BLaER1 (cell line): Measurements from ENCODE around the gene HS3ST2.
A peak's percentile ranks its signal among the peaks of the same experiment; 100 is the strongest.
"Not testable (repeated sequence)": the region's sequence is repeated elsewhere in the genome, so short reads cannot be mapped to it uniquely, and the experiment has no call there.

Experiments used
- H3K27ac ChIP-seq: shearing (Covaris generic); formaldehyde crosslinking; 2 replicates; pipeline ENCODE4 v1.8.1; 2022
- H3K27me3 ChIP-seq: shearing (Covaris generic); formaldehyde crosslinking; 2 replicates; pipeline ENCODE4 v1.8.1; 2022
- H3K36me3 ChIP-seq: shearing (Covaris generic); formaldehyde crosslinking; 2 replicates; pipeline ENCODE4 v1.8.1; 2022
- H3K4me1 ChIP-seq: shearing (Covaris generic); formaldehyde crosslinking; 2 replicates; pipeline ENCODE4 v1.8.1; 2022
- H3K4me2 ChIP-seq: shearing (Covaris generic); formaldehyde crosslinking; 2 replicates; pipeline ENCODE4 v1.8.1; 2022
- H3K4me3 ChIP-seq: shearing (Covaris generic); formaldehyde crosslinking; 2 replicates; pipeline ENCODE4 v1.8.1; 2022
- H3K9ac ChIP-seq: shearing (Covaris generic); formaldehyde crosslinking; 2 replicates; pipeline ENCODE4 v1.8.1; 2022
- H3K9me3 ChIP-seq: shearing (Covaris generic); formaldehyde crosslinking; 2 replicates; pipeline ENCODE4 v1.8.1; 2022
- H4K20me1 ChIP-seq: shearing (Covaris generic); formaldehyde crosslinking; 2 replicates; pipeline ENCODE4 v1.8.1; 2022
- Cebpa-rat ChIP-seq: shearing (Covaris generic); IDR thresholded peaks from 2 replicates; pipeline ENCODE4 v1.8.1; 2022

Gene HS3ST2

DNA sequence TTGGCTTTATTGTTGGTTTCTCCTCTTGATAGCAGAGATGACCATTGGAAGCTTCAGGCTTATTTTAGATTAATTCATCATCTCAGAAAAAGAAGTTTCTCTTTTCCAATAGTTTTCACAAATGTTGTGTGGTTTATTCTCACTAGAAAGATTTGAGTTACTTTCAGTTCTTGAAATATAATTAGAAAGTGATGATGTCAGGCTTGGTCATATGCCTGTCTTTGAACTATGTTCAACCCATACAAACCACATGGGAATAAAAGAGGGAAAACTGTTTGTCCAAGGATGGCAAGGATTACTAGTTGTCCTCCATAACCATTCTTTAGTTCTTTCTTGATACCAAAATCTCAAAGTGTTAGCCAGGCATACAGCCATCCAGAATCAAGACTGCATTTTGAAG, 3.7 kb upstream of the HS3ST2 start:
- Histone ChIP-seq H3K4me2 (peak overlapping the region; percentile 21; the same call in 1 of the 2 replicates), H3K27ac (no peak overlapping the region), H3K27me3 (no peaks in the 10 kb centered on the region), H3K9me3 (peaks cover 23% of the 10 kb centered on the region), H3K4me3 (no peak overlapping the region), H4K20me1 (no peaks in the 10 kb centered on the region), H3K36me3 (no peaks in the 10 kb centered on the region), H3K4me1 (peaks cover 12% of the 10 kb centered on the region), H3K9ac (no peak overlapping the region)
- no peak for TF ChIP-seq Cebpa-rat

DNA sequence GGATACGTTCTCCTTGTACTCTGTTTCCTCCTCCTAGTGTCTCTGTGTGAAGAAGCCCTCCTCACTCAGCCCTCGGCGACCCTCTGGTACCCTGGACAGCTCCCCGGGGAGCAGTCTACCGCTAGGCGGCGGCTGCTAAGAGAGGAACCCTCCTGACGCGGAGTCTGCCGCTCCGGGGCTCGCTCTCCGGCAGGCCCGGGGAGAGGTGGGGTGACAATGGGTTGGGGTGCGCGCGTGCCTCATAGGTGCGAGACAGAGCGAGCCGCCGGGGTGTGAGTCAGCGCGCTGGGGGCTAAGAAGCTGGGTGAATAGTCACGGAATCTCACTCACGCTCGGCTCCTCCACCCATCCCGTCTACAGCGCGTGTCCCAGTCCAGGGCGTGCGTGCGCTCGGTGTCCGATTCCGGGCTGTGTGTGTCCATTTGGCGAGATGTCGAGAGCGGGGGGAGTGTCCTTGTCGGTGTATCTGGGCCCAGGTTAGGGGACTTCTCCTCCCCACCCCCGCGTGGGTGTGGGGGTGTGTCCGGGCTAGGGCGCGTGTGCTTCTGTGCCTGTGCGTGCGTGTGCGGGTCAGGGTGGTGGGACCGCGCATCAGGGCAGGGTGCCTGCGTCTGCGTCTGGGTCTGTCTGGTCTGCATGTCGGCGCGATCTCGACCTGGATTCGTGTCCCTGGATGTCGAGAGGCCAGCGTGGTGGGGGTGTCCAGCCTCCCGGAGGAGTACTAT, 577 bp upstream of the HS3ST2 start:
- Histone ChIP-seq H3K4me3 (no peak overlapping the region), H3K27me3 (no peaks in the 10 kb centered on the region), H4K20me1 (no peaks in the 10 kb centered on the region), H3K4me1 (peaks cover 20% of the 10 kb centered on the region), H3K9ac (no peak overlapping the region), H3K27ac (no peak overlapping the region), H3K36me3 (no peaks in the 10 kb centered on the region), H3K9me3 (peaks cover 23% of the 10 kb centered on the region), H3K4me2 (no peak overlapping the region)
- TF ChIP-seq Cebpa-rat: no peak

DNA sequence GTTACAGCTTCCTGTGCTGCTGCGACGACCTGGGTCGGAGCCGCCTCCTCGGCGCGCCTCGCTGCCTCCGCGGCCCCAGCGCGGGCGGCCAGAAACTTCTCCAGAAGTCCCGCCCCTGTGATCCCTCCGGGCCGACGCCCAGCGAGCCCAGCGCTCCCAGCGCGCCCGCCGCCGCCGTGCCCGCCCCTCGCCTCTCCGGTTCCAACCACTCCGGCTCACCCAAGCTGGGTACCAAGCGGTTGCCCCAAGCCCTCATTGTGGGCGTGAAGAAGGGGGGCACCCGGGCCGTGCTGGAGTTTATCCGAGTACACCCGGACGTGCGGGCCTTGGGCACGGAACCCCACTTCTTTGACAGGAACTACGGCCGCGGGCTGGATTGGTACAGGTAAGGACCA, 746 bp downstream of the HS3ST2 start:
- H4K20me1 ChIP-seq: no peaks in the 10 kb centered on the region
- H3K9me3 ChIP-seq: peaks cover 23% of the 10 kb centered on the region
- no peaks in the 10 kb centered on the region for H3K36me3 ChIP-seq
- no peak for TF ChIP-seq Cebpa-rat
- no peak overlapping the region for H3K4me2 ChIP-seq
- no peak overlapping the region for H3K9ac ChIP-seq
- H3K4me3 ChIP-seq: no peak overlapping the region
- no peaks in the 10 kb centered on the region for H3K27me3 ChIP-seq
- peaks cover 18% of the 10 kb centered on the region for H3K4me1 ChIP-seq
- no peak overlapping the region for H3K27ac ChIP-seq

DNA sequence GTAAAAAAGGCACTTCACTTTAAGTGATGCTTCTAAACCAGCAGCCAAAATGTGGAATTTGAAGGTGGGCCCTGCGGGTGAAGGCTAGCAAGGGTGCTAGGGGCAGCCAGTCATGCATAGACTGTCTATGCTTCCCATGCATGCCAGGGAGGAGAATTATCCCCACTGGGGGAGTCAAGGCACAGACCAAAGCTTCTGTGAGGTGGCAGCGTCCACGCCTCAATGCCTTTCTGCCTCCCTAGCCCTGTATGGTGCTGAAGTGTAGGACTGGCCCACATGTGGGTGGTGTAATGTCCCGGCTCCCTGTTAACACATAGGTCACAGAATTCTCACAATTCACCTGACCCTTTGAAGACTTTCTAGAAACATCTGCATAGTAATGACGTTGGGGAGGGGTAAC, 1.9 kb downstream of the HS3ST2 start:
- Histone ChIP-seq H3K4me2 (no peak overlapping the region), H3K27me3 (no peaks in the 10 kb centered on the region), H3K36me3 (no peaks in the 10 kb centered on the region), H3K9ac (no peak overlapping the region), H3K4me3 (no peak overlapping the region), H4K20me1 (no peaks in the 10 kb centered on the region), H3K9me3 (peaks cover 23% of the 10 kb centered on the region), H3K27ac (no peak overlapping the region), H3K4me1 (peaks cover 8% of the 10 kb centered on the region)
- TF ChIP-seq Cebpa-rat: no peak

DNA sequence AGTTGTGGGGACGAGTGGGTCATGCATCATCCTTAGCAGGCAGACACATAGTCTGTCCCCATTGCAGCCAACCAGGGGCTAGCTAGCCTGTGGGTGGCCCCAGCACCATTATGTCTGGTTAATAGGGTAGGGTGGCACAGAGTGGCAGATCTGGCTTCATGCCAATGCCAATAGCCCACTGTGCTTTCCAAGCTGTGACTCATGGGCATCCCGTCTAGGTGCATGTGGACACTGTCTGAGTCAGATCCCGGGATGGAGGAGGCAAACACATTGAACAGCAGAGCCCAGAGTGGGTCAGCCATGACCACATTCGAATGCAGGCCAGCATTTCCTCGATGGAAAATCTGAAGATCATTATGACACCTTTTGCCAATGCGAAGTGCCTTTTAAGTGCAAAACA, 2.5 kb downstream of the HS3ST2 start:
- Histone ChIP-seq H3K9ac (no peak overlapping the region), H3K36me3 (no peaks in the 10 kb centered on the region), H3K4me1 (peaks cover 8% of the 10 kb centered on the region), H3K27me3 (no peaks in the 10 kb centered on the region), H3K4me2 (no peak overlapping the region), H3K4me3 (no peak overlapping the region), H4K20me1 (no peaks in the 10 kb centered on the region), H3K9me3 (peaks cover 23% of the 10 kb centered on the region), H3K27ac (no peak overlapping the region)
- TF ChIP-seq Cebpa-rat: no peak

DNA sequence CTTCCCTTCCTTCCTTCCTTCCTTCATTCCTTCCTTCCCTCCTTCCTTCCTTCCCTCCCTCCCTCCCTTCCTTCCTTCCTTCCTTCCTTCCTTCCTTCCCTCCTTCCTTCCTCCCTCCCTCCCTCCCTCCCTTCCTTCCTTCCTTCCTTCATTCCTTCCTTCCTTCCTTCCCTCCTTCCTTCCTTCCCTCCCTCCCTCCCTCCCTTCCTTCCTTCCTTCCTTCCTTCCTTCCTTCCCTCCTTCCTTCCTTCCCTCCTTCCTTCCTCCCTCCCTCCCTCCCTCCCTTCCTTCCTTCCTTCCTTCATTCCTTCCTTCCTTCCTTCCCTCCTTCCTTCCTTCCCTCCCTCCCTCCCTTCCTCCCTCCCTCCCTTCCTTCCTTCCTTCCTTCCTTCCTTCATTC, 4.8 kb downstream of the HS3ST2 start:
- not testable (repeated sequence) for H3K4me2 ChIP-seq, H3K27me3 ChIP-seq, H3K36me3 ChIP-seq, H3K4me1 ChIP-seq, H3K27ac ChIP-seq, H3K9ac ChIP-seq, H3K4me3 ChIP-seq, H4K20me1 ChIP-seq
- H3K9me3 ChIP-seq: peaks cover 15% of the 10 kb centered on the region

DNA sequence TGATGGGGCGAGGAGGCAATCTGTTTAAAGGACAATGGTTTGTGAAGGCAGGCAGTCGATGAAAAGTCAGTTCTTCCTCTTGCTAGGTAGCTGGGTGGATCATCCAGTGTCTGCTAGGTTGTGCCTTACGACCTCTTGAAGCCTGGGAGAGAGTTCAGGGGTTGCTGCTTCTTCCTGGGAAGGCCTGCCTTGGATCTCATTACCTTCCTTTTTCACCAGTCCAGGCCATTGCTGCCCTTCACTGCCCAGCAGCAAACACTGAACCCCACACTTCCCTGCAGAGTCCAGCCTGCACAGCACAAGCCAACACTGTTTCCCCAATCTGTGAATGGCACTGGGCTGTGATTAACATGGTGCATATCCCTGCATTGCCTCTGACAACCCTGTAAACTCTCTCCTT, 24.7 kb downstream of the HS3ST2 start:
- no peaks in the 10 kb centered on the region for H3K36me3 ChIP-seq
- no peak overlapping the region for H3K4me2 ChIP-seq
- H4K20me1 ChIP-seq: no peaks in the 10 kb centered on the region
- H3K27ac ChIP-seq: no peak overlapping the region
- no peaks in the 10 kb centered on the region for H3K9me3 ChIP-seq
- peaks cover 7% of the 10 kb centered on the region; the same call in 1 of the 2 replicates for H3K4me1 ChIP-seq
- H3K4me3 ChIP-seq: no peak overlapping the region
- H3K9ac ChIP-seq: no peak overlapping the region
- no peak for TF ChIP-seq Cebpa-rat
- no peaks in the 10 kb centered on the region for H3K27me3 ChIP-seq

DNA sequence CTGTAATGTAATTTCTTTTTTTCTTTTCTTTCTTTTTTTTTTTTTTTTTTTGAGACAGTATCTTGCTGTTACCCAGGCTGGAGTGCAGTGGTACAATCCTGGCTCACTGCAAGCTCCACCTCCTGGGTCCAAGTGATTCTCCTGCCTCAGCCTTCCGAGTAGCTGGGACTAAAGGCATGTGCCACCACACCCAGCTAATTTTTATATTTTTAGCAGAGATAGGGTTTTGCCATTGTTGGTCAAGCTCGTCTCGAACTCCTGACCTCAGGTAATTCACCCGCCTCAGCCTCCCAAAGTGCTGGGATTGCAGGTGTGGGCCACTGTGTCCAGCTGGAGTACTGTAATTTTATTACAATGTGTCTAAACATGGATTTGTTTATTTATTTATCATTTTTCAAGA, 28.1 kb downstream of the HS3ST2 start:
- not testable (repeated sequence) for H3K9ac ChIP-seq, H3K4me2 ChIP-seq, H3K27ac ChIP-seq, H4K20me1 ChIP-seq, H3K4me3 ChIP-seq, H3K4me1 ChIP-seq, H3K9me3 ChIP-seq, H3K36me3 ChIP-seq, H3K27me3 ChIP-seq

DNA sequence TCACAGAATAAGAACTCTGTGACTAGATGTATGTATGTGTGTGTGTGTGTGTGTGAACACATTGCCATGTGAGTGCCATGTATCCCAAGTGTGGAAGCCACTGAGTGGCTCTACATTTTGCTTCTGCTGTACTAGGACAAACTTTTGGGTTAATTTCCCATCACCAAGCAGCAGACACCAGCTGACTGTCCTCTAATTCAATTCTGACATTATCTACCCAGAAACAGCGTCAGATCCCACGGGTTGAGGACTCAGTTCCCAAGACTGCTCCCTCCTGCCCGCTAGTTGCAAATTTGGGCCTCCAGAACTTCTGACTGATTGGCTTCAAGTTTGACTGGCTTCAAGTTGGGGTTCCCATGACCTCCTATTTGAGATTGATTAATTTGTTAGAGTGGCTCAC, 29.2 kb downstream of the HS3ST2 start:
- Histone ChIP-seq H3K4me3 (no peak overlapping the region), H3K9me3 (no peaks in the 10 kb centered on the region), H3K27ac (no peak overlapping the region), H3K4me2 (no peak overlapping the region), H4K20me1 (no peaks in the 10 kb centered on the region), H3K36me3 (no peaks in the 10 kb centered on the region), H3K9ac (no peak overlapping the region), H3K4me1 (no peaks in the 10 kb centered on the region), H3K27me3 (no peaks in the 10 kb centered on the region)
- TF ChIP-seq Cebpa-rat: no peak

DNA sequence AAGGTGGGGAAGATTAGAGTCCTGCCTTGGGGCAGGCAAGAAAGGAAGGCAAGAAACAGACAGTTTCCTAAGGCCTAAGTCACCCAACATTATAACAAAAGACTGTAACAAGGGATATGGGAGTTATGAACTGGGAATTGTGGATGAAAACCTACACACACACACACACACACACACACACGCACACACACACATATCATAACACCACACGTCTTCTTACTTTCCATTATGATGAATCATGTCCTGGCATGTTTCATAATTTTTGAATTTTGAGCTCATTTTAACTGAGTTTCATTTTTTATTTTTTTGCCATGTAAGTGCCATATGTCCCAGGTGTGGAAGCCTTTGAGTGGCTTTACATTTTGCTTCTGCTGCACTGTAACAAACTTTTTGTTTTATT, 29.9 kb downstream of the HS3ST2 start:
- Histone ChIP-seq H3K4me2 (no peak overlapping the region), H3K27ac (no peak overlapping the region), H3K36me3 (no peaks in the 10 kb centered on the region), H3K9ac (no peak overlapping the region), H3K9me3 (no peaks in the 10 kb centered on the region), H3K27me3 (no peaks in the 10 kb centered on the region), H3K4me3 (no peak overlapping the region), H3K4me1 (no peaks in the 10 kb centered on the region), H4K20me1 (no peaks in the 10 kb centered on the region)
- no peak for TF ChIP-seq Cebpa-rat

DNA sequence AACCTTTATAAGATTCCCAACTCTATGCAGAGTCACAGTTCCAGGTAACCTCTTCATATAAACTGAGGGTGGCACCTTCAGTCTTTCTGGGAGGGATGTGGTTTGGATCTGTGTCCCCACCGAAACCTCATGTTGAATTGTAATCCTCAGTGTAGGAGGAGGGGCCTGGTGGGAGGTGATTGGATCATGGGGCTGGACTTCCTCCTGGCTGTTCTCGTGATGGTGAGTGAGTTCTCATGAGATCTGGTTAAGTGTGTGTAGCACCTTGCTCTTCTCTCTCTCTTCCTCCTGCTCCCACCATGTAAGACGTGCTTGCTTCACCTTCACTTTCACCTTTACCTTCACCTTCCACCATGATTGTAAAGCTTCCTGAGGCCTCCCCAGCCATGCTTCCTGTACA, 30.5 kb downstream of the HS3ST2 start:
- H3K4me2 ChIP-seq: no peak overlapping the region
- H3K27me3 ChIP-seq: no peaks in the 10 kb centered on the region
- no peaks in the 10 kb centered on the region for H3K9me3 ChIP-seq
- no peaks in the 10 kb centered on the region for H4K20me1 ChIP-seq
- no peak overlapping the region for H3K4me3 ChIP-seq
- H3K4me1 ChIP-seq: no peaks in the 10 kb centered on the region
- TF ChIP-seq Cebpa-rat: no peak
- H3K27ac ChIP-seq: no peak overlapping the region
- no peaks in the 10 kb centered on the region for H3K36me3 ChIP-seq
- H3K9ac ChIP-seq: no peak overlapping the region
